Stomach (tissue), 9 donors: ENCODE measurements around the gene BRSK2. TPM values are rescaled to one million over a fixed set of nuclear protein-coding genes. Genes with fewer than 3 reads are reported as not detected.

Experiments
- DNase-seq, 2 donors: peaks; one replicate each; pipeline versions ENCODE4 v3.0.0 to v3.0.0-alpha.2; 2013 to 2019
- H3K27ac ChIP-seq, 5 donors: fragments of 200-600 bp in 4 of 5; sonication (generic) in 4 of 5; one replicate each; pipeline ENCODE4 v1.5.1; 2013 to 2019; ENCODE audit warnings: mild to moderate bottlenecking in 1 of 5, moderate library complexity in 1 of 5
- H3K27me3 ChIP-seq, 3 donors: fragments of 200-600 bp; sonication (generic); one replicate each; pipeline ENCODE4 v1.5.1; 2017 to 2019; ENCODE audit warnings: mixed run types in 1 of 3
- H3K36me3 ChIP-seq, 4 donors: fragments of 200-600 bp; sonication (generic); 1 replicate in 3 of 4; 2 replicates in 1 of 4; pipeline ENCODE4 v1.5.1; 2016 to 2019
- H3K4me1 ChIP-seq, 4 donors: fragments of 200-600 bp; sonication (generic); one replicate each; pipeline ENCODE4 v1.5.1; 2016 to 2019
- H3K4me3 ChIP-seq, 4 donors: fragments of 200-600 bp; sonication (generic) in 3 of 4; one replicate each; pipeline ENCODE4 v1.5.1; 2016 to 2019; ENCODE audit warnings: mild to moderate bottlenecking in 1 of 4
- H3K9me3 ChIP-seq, 4 donors: fragments of 200-600 bp; sonication (generic); one replicate each; pipeline ENCODE4 v1.5.1; 2016 to 2019
- CTCF ChIP-seq, 7 experiments: fragments of 450-650 bp in 4 of 7; fragments of 200-600 bp in 3 of 7; sonication (generic) in 3 of 7; IDR thresholded peaks; one replicate each; pipeline ENCODE4 v1.5.1; 2016 to 2019; ENCODE audit warnings: antibody characterized with exemption in 7 of 7, control low read depth in 2 of 7, mild to moderate bottlenecking in 1 of 7
- EP300 ChIP-seq: sonication (generic); formaldehyde crosslinking; IDR thresholded peaks from one replicate; pipeline ENCODE4 v1.6.1; 2017; ENCODE audit warnings: antibody characterized with exemption
- POLR2A ChIP-seq, 4 donors: fragments of 450-650 bp; IDR thresholded peaks; one replicate each; pipeline ENCODE4 v1.6.1; 2016; ENCODE audit warnings: antibody characterized with exemption in 4 of 4, control low read depth in 2 of 4, mild to moderate bottlenecking in 1 of 4, moderate library complexity in 1 of 4
- POLR2AphosphoS5 ChIP-seq, 3 donors: sonication (generic); formaldehyde crosslinking; IDR thresholded peaks; one replicate each; pipeline ENCODE4 v1.6.1; 2016; ENCODE audit warnings: antibody characterized with exemption in 3 of 3
- WGBS, 5 donors: extraction: QIAGEN DNeasy Blood & Tissue Kit in 3 of 5; methylation state at CpG; one replicate each; pipeline versions ENCODE4 v1.1.5 to v1.1.7; 2013 to 2018; 5-methylcytosine and 5-hydroxymethylcytosine counted together
- intact Hi-C: fragments of 100-400 bp; cut with DNase I; formaldehyde crosslinking; loops from one replicate; pipeline ENCODE4 v1.15.1; 2023; ENCODE audit warnings: low total_unique reads
- polyA plus RNA-seq, 3 donors: library from polyadenylated mRNA; stranded (reverse); fragments of 200-250 nt; gene quantifications; one replicate each; pipeline ENCODE4 v1.2.3, GENCODE V29; 2013
- total RNA-seq, 5 donors: library from RNA; depleted of rRNA; stranded (reverse); fragments of >200 nt; gene quantifications; one replicate each; pipeline versions ENCODE4 v1.1.0 to v1.2.3, GENCODE V29; 2014 to 2016
- donor health status: healthy with polysubstance abuse.
- donor health status: Bipolar disorder and iron deficiency.
- donor health status: healthy.

The BRSK2 gene
- total and polyA plus RNA-seq, 8 donors: 1.8 to 6.9 (median 1.8) TPM; not detected in 3

DNA sequence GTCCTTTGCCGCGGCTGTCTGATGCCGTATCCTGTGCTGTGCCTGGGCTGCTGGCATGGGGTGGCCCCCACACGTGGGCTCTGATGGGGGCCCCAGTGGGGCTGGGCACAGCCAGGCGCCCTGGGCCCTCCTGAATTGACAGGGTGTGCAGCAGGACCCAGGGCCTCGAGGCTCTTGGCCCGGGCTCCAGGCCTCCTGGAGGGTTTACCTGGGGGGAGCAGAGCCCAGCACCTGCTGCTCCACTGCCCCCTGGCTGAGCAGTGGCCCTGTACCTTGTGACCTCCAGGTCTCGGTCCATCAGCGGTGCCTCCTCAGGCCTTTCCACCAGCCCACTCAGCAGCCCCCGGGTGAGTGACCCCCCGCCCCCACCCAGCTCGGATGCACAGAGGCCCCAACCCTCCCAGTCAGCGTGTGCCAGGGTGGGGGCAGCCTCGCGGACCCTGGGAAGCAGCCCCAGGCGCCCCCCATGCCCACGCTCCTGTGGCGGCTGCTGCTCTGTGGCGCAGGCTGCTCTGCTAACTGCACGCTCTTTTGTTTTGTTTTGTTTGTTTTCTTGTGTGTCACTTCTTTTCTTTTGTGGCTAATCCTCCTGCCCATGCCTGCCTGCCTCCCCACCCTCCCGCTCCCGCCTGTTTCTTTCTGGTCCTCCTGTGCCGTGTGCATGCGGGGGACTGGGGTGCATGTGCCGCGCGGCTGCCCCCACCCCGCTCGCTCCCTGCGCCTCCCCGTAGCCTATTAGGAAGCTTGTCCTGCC is 59.9 kb downstream of the BRSK2 start:
- Histone ChIP-seq H3K4me1 (peaks cover 0 to 36% (median 21%) of the 10 kb centered on the region in 4 donors), H3K27ac (no peak overlapping the region), H3K4me3 (no peak overlapping the region), H3K36me3 (no peaks in the 10 kb centered on the region), H3K27me3 (peaks cover 0 to 78% (median 51%) of the 10 kb centered on the region in 3 donors), H3K9me3 (no peaks in the 10 kb centered on the region)
- intact Hi-C loops: no loop called here
- no peak for DNase-seq
- TF ChIP-seq CTCF (IDR thresholded peaks at IDR 0.05): no peak
- TF ChIP-seq EP300: no peak
- no peak for TF ChIP-seq POLR2AphosphoS5 (IDR thresholded peaks at IDR 0.05)
- TF ChIP-seq POLR2A (IDR thresholded peaks at IDR 0.05): no peak
- 40 to 68% (median 54%) methylated on average over 21 to 31 of the region's 31 CpGs for WGBS, 5 donors

DNA sequence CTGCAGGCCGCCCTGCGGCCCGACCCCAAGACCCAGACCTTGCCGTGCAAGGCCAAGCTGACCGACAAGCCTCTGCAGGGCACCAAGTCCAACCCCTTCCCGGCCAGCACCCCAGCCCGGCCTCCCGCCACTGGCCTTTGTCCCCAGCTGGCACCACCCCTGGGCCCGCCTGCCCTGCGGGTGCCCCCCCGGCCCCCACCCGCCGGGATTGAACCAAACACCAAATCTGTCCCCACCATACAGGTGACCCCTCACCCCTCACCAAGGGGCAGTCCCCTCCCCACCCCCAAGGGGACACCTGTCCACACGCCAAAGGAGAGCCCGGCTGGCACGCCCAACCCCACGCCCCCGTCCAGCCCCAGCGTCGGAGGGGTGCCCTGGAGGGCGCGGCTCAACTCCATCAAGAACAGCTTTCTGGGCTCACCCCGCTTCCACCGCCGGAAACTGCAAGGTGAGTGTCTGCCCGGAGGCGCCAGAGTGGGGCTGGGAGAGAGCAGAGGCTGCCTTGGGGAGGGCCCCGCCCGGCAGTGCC is 60.7 kb downstream of the BRSK2 start:
- Histone ChIP-seq H3K36me3 (no peaks in the 10 kb centered on the region), H3K27me3 (peaks cover 0 to 73% (median 51%) of the 10 kb centered on the region in 3 donors), H3K9me3 (no peaks in the 10 kb centered on the region), H3K27ac (no peak overlapping the region), H3K4me1 (peaks cover 0 to 36% (median 21%) of the 10 kb centered on the region in 4 donors), H3K4me3 (no peak overlapping the region)
- intact Hi-C loops: no loop called here
- TF ChIP-seq POLR2AphosphoS5 (IDR thresholded peaks at IDR 0.05) (no peak), EP300 (no peak), CTCF (IDR thresholded peaks at IDR 0.05) (no peak), POLR2A (IDR thresholded peaks at IDR 0.05) (no peak)
- DNase-seq: no peak
- 46 to 72% (median 50%) methylated on average over 10 to 29 of the region's 29 CpGs for WGBS, 5 donors

GRCh38 chr11:1450949-1451710 is 61.4 kb downstream of the BRSK2 start:
- Histone ChIP-seq H3K9me3 (no peaks in the 10 kb centered on the region), H3K27ac (no peak overlapping the region), H3K27me3 (peaks cover 0 to 71% (median 51%) of the 10 kb centered on the region in 3 donors), H3K36me3 (no peaks in the 10 kb centered on the region), H3K4me3 (no peak overlapping the region), H3K4me1 (peaks cover 0 to 38% (median 21%) of the 10 kb centered on the region in 4 donors)
- TF ChIP-seq EP300 (no peak), CTCF (IDR thresholded peaks at IDR 0.05) (no peak), POLR2AphosphoS5 (IDR thresholded peaks at IDR 0.05) (no peak), POLR2A (IDR thresholded peaks at IDR 0.05) (no peak)
- 73 to 82% (median 75%) methylated on average over 7 to 22 of the region's 22 CpGs for WGBS, 5 donors
- peak in 1 of 2 donors; percentile 51 for DNase-seq
- intact Hi-C loops: no loop called here

- intact Hi-C loops: no loop called here
- 68 to 82% (median 76%) methylated on average over 19 to 27 of the region's 27 CpGs for WGBS, 5 donors
- Histone ChIP-seq H3K9me3 (no peaks in the 10 kb centered on the region), H3K27ac (no peak overlapping the region), H3K27me3 (peaks cover 0 to 63% (median 51%) of the 10 kb centered on the region in 3 donors), H3K4me1 (peaks cover 0 to 42% (median 21%) of the 10 kb centered on the region in 4 donors), H3K36me3 (no peaks in the 10 kb centered on the region), H3K4me3 (no peak overlapping the region)
- TF ChIP-seq POLR2A (IDR thresholded peaks at IDR 0.05) (no peak), CTCF (IDR thresholded peaks at IDR 0.05) (no peak), POLR2AphosphoS5 (IDR thresholded peaks at IDR 0.05) (no peak), EP300 (no peak)
- no peak for DNase-seq
Observed at GRCh38 chr11:1451781-1452470, 62.2 kb downstream of the BRSK2 start.
